Fibroblast of lung (primary cell): Measurements from ENCODE around the gene HCN1.

ENCODE experiments used
- EZH2 ChIP-seq: IDR thresholded peaks from 2 replicates; pipeline ENCODE4 v1.5.1; 2012; ENCODE audit warnings: low read length, control low read depth, mild to moderate bottlenecking; ENCODE audit errors: missing control alignments
- TF ChIP-seq, protein P1 (sequence below), 2 donors: IDR thresholded peaks in 1 of 2; conservative IDR thresholded peaks in 1 of 2; 1 replicate in 1 of 2; 2 replicates in 1 of 2; pipeline ENCODE4 v1.5.1; 2011 to 2012; ENCODE audit warnings: low read length in 2 of 2, control low read depth in 1 of 2, inconsistent platforms in 1 of 2, low read depth in 1 of 2, mild to moderate bottlenecking in 1 of 2

DNA sequence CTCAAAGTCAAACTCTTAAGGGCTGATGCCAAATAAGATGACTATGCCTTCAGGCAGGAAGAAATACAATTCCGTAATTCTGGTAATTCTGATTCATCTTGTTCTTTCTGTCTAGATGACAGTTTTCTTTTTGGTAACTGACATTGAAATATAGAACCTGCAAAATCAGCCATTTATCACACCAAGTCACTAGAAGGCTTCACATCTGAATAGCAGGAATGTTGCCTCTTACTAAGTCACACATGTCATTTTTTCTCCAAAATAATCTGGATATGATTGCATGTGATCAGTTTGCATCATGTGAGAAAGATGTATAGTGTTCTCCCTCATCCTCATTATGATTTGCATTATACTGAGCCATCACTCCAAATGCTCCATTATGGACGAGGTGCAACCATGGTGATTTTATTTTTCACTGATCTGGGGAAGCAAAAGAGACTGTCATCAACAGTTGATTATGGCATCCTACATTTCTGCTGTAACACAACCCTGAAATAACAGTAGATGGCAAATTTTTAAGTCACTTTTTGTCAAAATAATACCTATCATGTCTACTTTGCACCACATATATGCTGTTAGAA, 69.0 kb downstream of the HCN1 start:
- TF ChIP-seq, protein P1, sequence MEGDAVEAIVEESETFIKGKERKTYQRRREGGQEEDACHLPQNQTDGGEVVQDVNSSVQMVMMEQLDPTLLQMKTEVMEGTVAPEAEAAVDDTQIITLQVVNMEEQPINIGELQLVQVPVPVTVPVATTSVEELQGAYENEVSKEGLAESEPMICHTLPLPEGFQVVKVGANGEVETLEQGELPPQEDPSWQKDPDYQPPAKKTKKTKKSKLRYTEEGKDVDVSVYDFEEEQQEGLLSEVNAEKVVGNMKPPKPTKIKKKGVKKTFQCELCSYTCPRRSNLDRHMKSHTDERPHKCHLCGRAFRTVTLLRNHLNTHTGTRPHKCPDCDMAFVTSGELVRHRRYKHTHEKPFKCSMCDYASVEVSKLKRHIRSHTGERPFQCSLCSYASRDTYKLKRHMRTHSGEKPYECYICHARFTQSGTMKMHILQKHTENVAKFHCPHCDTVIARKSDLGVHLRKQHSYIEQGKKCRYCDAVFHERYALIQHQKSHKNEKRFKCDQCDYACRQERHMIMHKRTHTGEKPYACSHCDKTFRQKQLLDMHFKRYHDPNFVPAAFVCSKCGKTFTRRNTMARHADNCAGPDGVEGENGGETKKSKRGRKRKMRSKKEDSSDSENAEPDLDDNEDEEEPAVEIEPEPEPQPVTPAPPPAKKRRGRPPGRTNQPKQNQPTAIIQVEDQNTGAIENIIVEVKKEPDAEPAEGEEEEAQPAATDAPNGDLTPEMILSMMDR (conservative IDR thresholded peaks at IDR 0.05 in 1 of 2, IDR thresholded peaks at IDR 0.05 in 1 of 2; ENCODE audit: low read depth in 1 of 2, low read length in 2 of 2), result no peak
- TF ChIP-seq EZH2, result no peak
